Hepatocyte (in vitro differentiated cells): Measurements from ENCODE around the gene FOXO1. TPM values are rescaled to one million over a fixed set of nuclear protein-coding genes. Genes with fewer than 3 reads are reported as not detected.

Experiments used
- DNase-seq: peaks from one replicate; pipeline ENCODE4 v3.0.0-alpha.2; 2016; ENCODE audit warnings: low spot score
- H2AFZ ChIP-seq: fragments of 200-600 bp; sonication (generic); 2 replicates; pipeline ENCODE4 v1.6.0; 2016; ENCODE audit warnings: antibody characterized with exemption, mild to moderate bottlenecking
- H3K27ac ChIP-seq: fragments of 200-600 bp; sonication (generic); 2 replicates; pipeline ENCODE4 v1.5.1; 2016; ENCODE audit warnings: mild to moderate bottlenecking
- H3K27me3 ChIP-seq: fragments of 200-600 bp; sonication (generic); 2 replicates; pipeline ENCODE4 v1.6.1; 2016
- H3K36me3 ChIP-seq: fragments of 200-600 bp; sonication (generic); replicated peaks from 2 replicates; pipeline ENCODE4 v1.5.1; 2016; ENCODE audit warnings: low read depth; ENCODE audit not compliant: insufficient read depth
- H3K4me1 ChIP-seq: fragments of 200-600 bp; sonication (generic); 2 replicates; pipeline ENCODE4 v1.5.1; 2016; ENCODE audit warnings: mild to moderate bottlenecking, moderate library complexity; ENCODE audit not compliant: insufficient read depth
- H3K4me2 ChIP-seq: fragments of 200-600 bp; sonication (generic); 2 replicates; pipeline ENCODE4 v1.6.0; 2016
- H3K4me3 ChIP-seq: fragments of 200-600 bp; sonication (generic); 2 replicates; pipeline ENCODE4 v1.5.1; 2016; ENCODE audit warnings: mild to moderate bottlenecking
- H3K79me2 ChIP-seq: fragments of 200-600 bp; sonication (generic); 2 replicates; pipeline ENCODE4 v1.6.0; 2017; ENCODE audit warnings: mild to moderate bottlenecking
- H3K9me2 ChIP-seq: fragments of 200-600 bp; sonication (generic); replicated peaks from 2 replicates; pipeline ENCODE4 v1.6.0; 2017; ENCODE audit warnings: mild to moderate bottlenecking; ENCODE audit not compliant: insufficient read depth
- H3K9me3 ChIP-seq: fragments of 200-600 bp; sonication (generic); 2 replicates; pipeline ENCODE4 v1.5.1; 2016; ENCODE audit warnings: low read depth, mild to moderate bottlenecking
- H4K20me1 ChIP-seq: fragments of 200-600 bp; sonication (generic); 2 replicates; pipeline ENCODE4 v1.6.0; 2016; ENCODE audit warnings: mild to moderate bottlenecking; ENCODE audit not compliant: insufficient read depth, poor library complexity, severe bottlenecking
- CTCF ChIP-seq: fragments of 200-600 bp; sonication (generic); IDR thresholded peaks from 2 replicates; pipeline ENCODE4 v1.5.1; 2016; ENCODE audit warnings: antibody characterized with exemption, mild to moderate bottlenecking; ENCODE audit not compliant: poor library complexity
- EZH2 ChIP-seq: fragments of 200-600 bp; sonication (generic); IDR thresholded peaks from 2 replicates; pipeline ENCODE4 v1.6.1; 2016; ENCODE audit warnings: antibody characterized with exemption, mild to moderate bottlenecking, borderline replicate concordance
- EZH2phosphoT487 ChIP-seq: fragments of 200-600 bp; sonication (generic); IDR thresholded peaks from one replicate; pipeline ENCODE4 v1.6.1; 2018; ENCODE audit warnings: antibody characterized with exemption, mild to moderate bottlenecking, low read depth, moderate library complexity; ENCODE audit not compliant: unreplicated experiment, severe bottlenecking
- WGBS: methylation state at CpG from one replicate; pipeline ENCODE4 v1.1.6; 2016; ENCODE audit warnings: low lambda C conversion rate; ENCODE audit errors: missing lambda C conversion rate; 5-methylcytosine and 5-hydroxymethylcytosine counted together
- polyA plus RNA-seq: library from polyadenylated mRNA; unstranded; fragments of >200 nt; fragmentation: Nextera tagmentation; extraction: Ambion mirVana; gene quantifications from 2 replicates; pipeline ENCODE4 v1.2.1, GENCODE V29; 2016
- total RNA-seq: library from RNA; depleted of rRNA; stranded (reverse); fragments of >200 nt; gene quantifications from 2 replicates; pipeline ENCODE4 v1.2.3, GENCODE V29; 2014

Gene FOXO1
- total and polyA plus RNA-seq, 2 experiments from 2014 or later: 30.3 to 35.2 TPM

- peaks cover 10% of the 10 kb centered on the region for H3K4me1 ChIP-seq
- DNase-seq: peak; percentile 13
- 47% methylated on average over 3 of the region's 3 CpGs for WGBS
Measured at GRCh38 chr13:40595693-40596092, 70.7 kb downstream of the FOXO1 start.

GRCh38 chr13:40592035-40592434, 74.4 kb downstream of the FOXO1 start:
- no peak for DNase-seq
- Histone ChIP-seq H3K4me2 (no peak overlapping the region), H2AFZ (no peak overlapping the region), H3K4me3 (no peak overlapping the region), H3K27ac (no peak overlapping the region), H3K79me2 (peaks cover 89% of the 10 kb centered on the region), H3K36me3 (no peaks in the 10 kb centered on the region), H4K20me1 (peaks cover 25% of the 10 kb centered on the region), H3K9me3 (no peaks in the 10 kb centered on the region), H3K4me1 (peaks cover 7% of the 10 kb centered on the region), H3K9me2 (no peaks in the 10 kb centered on the region), H3K27me3 (no peaks in the 10 kb centered on the region)
- TF ChIP-seq CTCF (no peak), EZH2phosphoT487 (no peak), EZH2 (no peak)
- WGBS: 91% methylated on average over 1 of the region's 1 CpG

More at GRCh38 chr13:40595693-40596092, 70.7 kb downstream of the FOXO1 start:
- Histone ChIP-seq H3K9me2 (no peaks in the 10 kb centered on the region), H2AFZ (no peak overlapping the region), H3K79me2 (peaks cover 87% of the 10 kb centered on the region), H3K4me3 (no peak overlapping the region), H4K20me1 (peaks cover 10% of the 10 kb centered on the region), H3K9me3 (no peaks in the 10 kb centered on the region), H3K36me3 (no peaks in the 10 kb centered on the region), H3K4me2 (no peak overlapping the region), H3K27ac (no peak overlapping the region), H3K27me3 (no peaks in the 10 kb centered on the region)
- no peak for TF ChIP-seq EZH2phosphoT487
- no peak for TF ChIP-seq EZH2
- no peak for TF ChIP-seq CTCF

GRCh38 chr13:40591091-40591490, 75.3 kb downstream of the FOXO1 start:
- H3K4me3 ChIP-seq: no peak overlapping the region
- WGBS: 95% methylated on average over 4 of the region's 4 CpGs
- no peak for DNase-seq
- H3K4me2 ChIP-seq: no peak overlapping the region
- no peaks in the 10 kb centered on the region for H3K9me3 ChIP-seq
- H3K9me2 ChIP-seq: no peaks in the 10 kb centered on the region
- no peak for TF ChIP-seq CTCF
- no peak for TF ChIP-seq EZH2
- TF ChIP-seq EZH2phosphoT487: no peak
- no peaks in the 10 kb centered on the region for H3K27me3 ChIP-seq
- H4K20me1 ChIP-seq: peaks cover 21% of the 10 kb centered on the region
- peaks cover 10% of the 10 kb centered on the region for H3K4me1 ChIP-seq
- no peaks in the 10 kb centered on the region for H3K36me3 ChIP-seq
- H3K27ac ChIP-seq: no peak overlapping the region
- peaks cover 89% of the 10 kb centered on the region for H3K79me2 ChIP-seq
- no peak overlapping the region for H2AFZ ChIP-seq
